Stimulated activated CD8-positive, alpha-beta memory T cell treated with anti-CD3 and anti-CD28 coated beads, Interleukin-4, amount 100 ng/mL, for 1 hour (primary cell): ENCODE data around the gene KEL.
"Not testable (repeated sequence)": the region's sequence is repeated elsewhere in the genome, so short reads cannot be mapped to it uniquely, and the experiment has no call there.

ENCODE experiments used
- DNase-seq, 2 donors: peaks; one replicate each; pipeline ENCODE4 v3.0.0-alpha.2; 2020; ENCODE audit warnings: low read depth in 2 of 2, low spot score in 1 of 2

KEL gene

GRCh38 chr7:142961973-142962926 is at the start of gene KEL:
Gene KEL (minus strand): TSS chr7:142962363. CDS start chr7:142962206, 157 bp downstream.
- no peak for DNase-seq

GRCh38 chr7:143008007-143008901 is 46.1 kb upstream of the KEL start:
- peak; percentile 64 to 66 for DNase-seq

- DNase-seq = no peak
These were observed 43.6 kb upstream of the KEL start for GRCh38 chr7:143005632-143006260.

- peak in 1 of 2 donors; percentile 7 for DNase-seq
These were observed 41.4 kb upstream of the KEL start for GRCh38 chr7:143003393-143004051.

- no peak for DNase-seq
These were observed 40.7 kb upstream of the KEL start for GRCh38 chr7:143002898-143003297.

- no peak for DNase-seq
These were observed 39.9 kb upstream of the KEL start for GRCh38 chr7:143002106-143002505.

GRCh38 chr7:143000648-143001047 is 38.5 kb upstream of the KEL start:
- no peak for DNase-seq

- DNase-seq = no peak
These were observed 37.6 kb upstream of the KEL start for GRCh38 chr7:142999793-143000192.

GRCh38 chr7:142998966-142999365 is 36.8 kb upstream of the KEL start:
- no peak for DNase-seq

- DNase-seq = no peak
These were observed 35.4 kb upstream of the KEL start for GRCh38 chr7:142997456-142997989.

- DNase-seq = no peak
These were observed 30.3 kb upstream of the KEL start for GRCh38 chr7:142992427-142992826.

GRCh38 chr7:142984297-142984696 is 22.1 kb upstream of the KEL start:
- no peak for DNase-seq

- DNase-seq = no peak
These were observed 21.7 kb upstream of the KEL start for GRCh38 chr7:142983825-142984224.

GRCh38 chr7:142978402-142978801 is 16.2 kb upstream of the KEL start:
- not testable (repeated sequence) for DNase-seq

GRCh38 chr7:142974626-142975025 is 12.5 kb upstream of the KEL start:
- DNase-seq = no peak

GRCh38 chr7:142969183-142969582 is 7.0 kb upstream of the KEL start:
- DNase-seq = no peak

- DNase-seq = no peak
These were observed 6.1 kb upstream of the KEL start for GRCh38 chr7:142968229-142968628.

- DNase-seq = no peak
These were observed 2.5 kb upstream of the KEL start for GRCh38 chr7:142964502-142965246.

GRCh38 chr7:142963993-142964392 is 1.8 kb upstream of the KEL start:
- DNase-seq = no peak

GRCh38 chr7:142962991-142963390 is 828 bp upstream of the KEL start:
- no peak for DNase-seq
